Neural cell (in vitro differentiated cells): ENCODE data around the gene EN1. TPM values are rescaled to one million over a fixed set of nuclear protein-coding genes. Genes with fewer than 3 reads are reported as not detected.

Experiments
- H2AFZ ChIP-seq: fragments of 200-600, 300-800 bp; sonication (generic), shearing (Covaris generic); 2 replicates; pipeline ENCODE4 v1.6.0; 2014; ENCODE audit warnings: low read depth, mild to moderate bottlenecking, antibody characterized with exemption, low read length, moderate library complexity
- H3F3A ChIP-seq: fragments of 200-600 bp; shearing (Covaris generic); 2 replicates; pipeline ENCODE4 v1.6.1; 2016; ENCODE audit warnings: mild to moderate bottlenecking, moderate library complexity, mixed read lengths, antibody characterized with exemption, low read length; ENCODE audit not compliant: insufficient read depth, poor library complexity, severe bottlenecking
- H3K27ac ChIP-seq: fragments of 200-600, 300-800 bp; sonication (generic), shearing (Covaris generic); 2 replicates; pipeline ENCODE4 v1.5.1; 2014; ENCODE audit warnings: mild to moderate bottlenecking, low read length, moderate library complexity
- H3K27me3 ChIP-seq: fragments of 300-800, 200-600 bp; sonication (generic), shearing (Covaris generic); 2 replicates; pipeline ENCODE4 v1.6.0; 2014; ENCODE audit warnings: mild to moderate bottlenecking, low read depth, low read length, moderate library complexity; ENCODE audit not compliant: insufficient read depth
- H3K36me3 ChIP-seq: fragments of 300-800, 200-600 bp; sonication (generic), shearing (Covaris generic); 2 replicates; pipeline ENCODE4 v1.5.1; 2014; ENCODE audit warnings: mild to moderate bottlenecking, antibody characterized with exemption, low read length, moderate library complexity; ENCODE audit not compliant: insufficient read depth
- H3K4me2 ChIP-seq: fragments of 300-800, 200-600 bp; sonication (generic), shearing (Covaris generic); 2 replicates; pipeline ENCODE4 v1.6.0; 2014; ENCODE audit warnings: mild to moderate bottlenecking, low read length
- H3K4me3 ChIP-seq: fragments of 300-800, 200-600 bp; sonication (generic), shearing (Covaris generic); 2 replicates; pipeline ENCODE4 v1.5.1; 2014; ENCODE audit warnings: mild to moderate bottlenecking, low read length, moderate library complexity
- H3K79me2 ChIP-seq: fragments of 200-600 bp; shearing (Covaris generic); replicated peaks from 2 replicates; pipeline ENCODE4 v1.6.0; 2014; ENCODE audit warnings: mild to moderate bottlenecking, low read length, moderate library complexity; ENCODE audit not compliant: insufficient read depth
- H3K9ac ChIP-seq: fragments of 300-800, 200-600 bp; sonication (generic), shearing (Covaris generic); 2 replicates; pipeline ENCODE4 v1.6.1; 2016; ENCODE audit warnings: mild to moderate bottlenecking, low read length, mixed read lengths
- H3K9me2 ChIP-seq: fragments of 200-600 bp; shearing (Covaris generic); 2 replicates; pipeline ENCODE4 v1.6.1; 2016; ENCODE audit warnings: mild to moderate bottlenecking, low read length, mixed read lengths; ENCODE audit not compliant: insufficient read depth
- H3K9me3 ChIP-seq: fragments of 200-600, 300-800 bp; sonication (generic), shearing (Covaris generic); 2 replicates; pipeline ENCODE4 v1.6.1; 2016; ENCODE audit warnings: mild to moderate bottlenecking, mixed run types, low read length, moderate library complexity, mixed read lengths
- H4K20me1 ChIP-seq: fragments of 200-600 bp; shearing (Covaris generic); 2 replicates; pipeline ENCODE4 v1.6.1; 2016; ENCODE audit warnings: mild to moderate bottlenecking, mixed run types; ENCODE audit not compliant: insufficient read depth
- EP300 ChIP-seq: fragments of 450-650 bp; conservative IDR thresholded peaks from 2 replicates; pipeline ENCODE4 v1.6.1; 2014; ENCODE audit warnings: antibody characterized with exemption, mild to moderate bottlenecking, moderate library complexity; ENCODE audit not compliant: poor library complexity, severe bottlenecking
- EZH2 ChIP-seq: fragments of 200-600, 300-800 bp; shearing (Covaris generic), sonication (generic); IDR thresholded peaks from 2 replicates; pipeline ENCODE4 v1.6.1; 2014; ENCODE audit warnings: antibody characterized with exemption, low read length, borderline replicate concordance, mild to moderate bottlenecking; ENCODE audit not compliant: insufficient read depth, poor library complexity, severe bottlenecking
- MXI1 ChIP-seq: fragments of 450-650 bp; conservative IDR thresholded peaks from 2 replicates; pipeline ENCODE4 v1.6.1; 2014; ENCODE audit warnings: antibody characterized with exemption, mild to moderate bottlenecking; ENCODE audit not compliant: poor library complexity, severe bottlenecking
- POLR2AphosphoS5 ChIP-seq: IDR thresholded peaks from 2 replicates; pipeline ENCODE4 v1.6.1; 2012
- RAD21 ChIP-seq: fragments of 450-650 bp; conservative IDR thresholded peaks from 2 replicates; pipeline ENCODE4 v1.6.1; 2014; ENCODE audit warnings: antibody characterized with exemption, mild to moderate bottlenecking, moderate library complexity
- SMC3 ChIP-seq: fragments of 450-650 bp; conservative IDR thresholded peaks from 2 replicates; pipeline ENCODE4 v1.6.1; 2014; ENCODE audit warnings: antibody characterized with exemption, mild to moderate bottlenecking, moderate library complexity; ENCODE audit not compliant: poor library complexity
- TAF1 ChIP-seq: IDR thresholded peaks from 2 replicates; pipeline ENCODE4 v1.6.1; 2012; ENCODE audit warnings: low read depth
- polyA plus RNA-seq: library from polyadenylated mRNA; depleted of rRNA; stranded (reverse); fragments of >200 nt; gene quantifications from 2 replicates; pipeline ENCODE4 v1.2.3, GENCODE V29; 2014
- TF ChIP-seq, protein P1 (sequence below): IDR thresholded peaks from 2 replicates; pipeline ENCODE4 v1.6.1; 2012; ENCODE audit warnings: borderline replicate concordance

Gene EN1
- polyA plus RNA-seq, 1 donor from 2014 or later: not detected

DNA sequence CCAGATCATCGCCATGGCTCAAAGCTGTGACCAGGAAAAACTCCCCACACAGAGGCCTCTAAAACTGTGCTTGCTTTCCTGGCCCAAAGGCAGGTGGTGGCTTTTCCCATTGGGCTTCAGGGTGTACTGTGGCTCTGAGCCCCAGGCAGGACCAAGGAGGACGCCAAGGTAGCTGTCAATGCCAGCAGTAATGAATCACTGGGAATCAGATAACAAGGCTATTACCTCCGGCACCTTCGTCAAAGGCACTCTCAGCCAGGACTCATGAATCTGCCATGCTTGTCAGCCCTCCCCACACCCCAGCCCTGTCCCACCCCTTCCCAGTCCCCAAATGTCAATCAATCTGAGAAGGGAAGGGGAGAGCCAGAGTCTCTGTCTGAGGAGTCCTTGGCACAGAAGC is 27.9 kb upstream of the EN1 start:
- H3K79me2 ChIP-seq: no peaks in the 10 kb centered on the region
- no peak for TF ChIP-seq MXI1
- TF ChIP-seq RAD21: no peak
- no peak for TF ChIP-seq SMC3
- no peak for TF ChIP-seq EP300
- no peak for TF ChIP-seq POLR2AphosphoS5
- TF ChIP-seq, protein P1, sequence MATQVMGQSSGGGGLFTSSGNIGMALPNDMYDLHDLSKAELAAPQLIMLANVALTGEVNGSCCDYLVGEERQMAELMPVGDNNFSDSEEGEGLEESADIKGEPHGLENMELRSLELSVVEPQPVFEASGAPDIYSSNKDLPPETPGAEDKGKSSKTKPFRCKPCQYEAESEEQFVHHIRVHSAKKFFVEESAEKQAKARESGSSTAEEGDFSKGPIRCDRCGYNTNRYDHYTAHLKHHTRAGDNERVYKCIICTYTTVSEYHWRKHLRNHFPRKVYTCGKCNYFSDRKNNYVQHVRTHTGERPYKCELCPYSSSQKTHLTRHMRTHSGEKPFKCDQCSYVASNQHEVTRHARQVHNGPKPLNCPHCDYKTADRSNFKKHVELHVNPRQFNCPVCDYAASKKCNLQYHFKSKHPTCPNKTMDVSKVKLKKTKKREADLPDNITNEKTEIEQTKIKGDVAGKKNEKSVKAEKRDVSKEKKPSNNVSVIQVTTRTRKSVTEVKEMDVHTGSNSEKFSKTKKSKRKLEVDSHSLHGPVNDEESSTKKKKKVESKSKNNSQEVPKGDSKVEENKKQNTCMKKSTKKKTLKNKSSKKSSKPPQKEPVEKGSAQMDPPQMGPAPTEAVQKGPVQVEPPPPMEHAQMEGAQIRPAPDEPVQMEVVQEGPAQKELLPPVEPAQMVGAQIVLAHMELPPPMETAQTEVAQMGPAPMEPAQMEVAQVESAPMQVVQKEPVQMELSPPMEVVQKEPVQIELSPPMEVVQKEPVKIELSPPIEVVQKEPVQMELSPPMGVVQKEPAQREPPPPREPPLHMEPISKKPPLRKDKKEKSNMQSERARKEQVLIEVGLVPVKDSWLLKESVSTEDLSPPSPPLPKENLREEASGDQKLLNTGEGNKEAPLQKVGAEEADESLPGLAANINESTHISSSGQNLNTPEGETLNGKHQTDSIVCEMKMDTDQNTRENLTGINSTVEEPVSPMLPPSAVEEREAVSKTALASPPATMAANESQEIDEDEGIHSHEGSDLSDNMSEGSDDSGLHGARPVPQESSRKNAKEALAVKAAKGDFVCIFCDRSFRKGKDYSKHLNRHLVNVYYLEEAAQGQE: no peak
- no peak overlapping the region for H2AFZ ChIP-seq
- no peak overlapping the region for H3K4me3 ChIP-seq
- no peaks in the 10 kb centered on the region for H3K9me2 ChIP-seq
- H3F3A ChIP-seq: no peaks in the 10 kb centered on the region
- H3K27ac ChIP-seq: no peak overlapping the region
- no peaks in the 10 kb centered on the region for H3K36me3 ChIP-seq
- H3K4me2 ChIP-seq: no peak overlapping the region
- H3K9me3 ChIP-seq: no peaks in the 10 kb centered on the region
- H3K9ac ChIP-seq: no peak overlapping the region
- peaks cover 8% of the 10 kb centered on the region for H3K27me3 ChIP-seq
- no peaks in the 10 kb centered on the region for H4K20me1 ChIP-seq

DNA sequence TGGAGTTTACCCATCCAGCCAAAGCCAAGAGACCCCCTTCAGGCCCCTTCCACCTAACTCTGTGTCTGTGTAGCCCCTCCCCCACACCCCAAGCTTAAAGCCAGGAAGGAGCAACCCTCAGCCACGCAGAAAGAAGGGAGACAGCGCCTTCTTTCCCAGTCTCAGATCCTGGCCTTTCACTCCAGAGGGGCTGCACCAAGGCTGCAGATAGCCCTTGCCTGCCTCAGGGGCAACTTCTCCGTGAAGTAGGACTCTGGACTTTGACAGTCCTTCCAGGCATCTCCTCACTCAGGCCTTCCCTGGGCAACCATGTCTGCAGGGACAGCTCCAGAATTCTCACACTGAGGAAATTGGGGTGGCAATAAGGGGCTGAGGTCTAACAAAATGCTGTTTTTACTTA is 26.9 kb upstream of the EN1 start:
- H3K27me3 ChIP-seq: peaks cover 12% of the 10 kb centered on the region
- TF ChIP-seq RAD21 (no peak), POLR2AphosphoS5 (no peak), SMC3 (no peak), TAF1 (no peak), EZH2 (no peak)
- TF ChIP-seq, protein P1: no peak
- no peaks in the 10 kb centered on the region for H3K9me2 ChIP-seq
- H3K4me3 ChIP-seq: no peak overlapping the region
- H3K36me3 ChIP-seq: no peaks in the 10 kb centered on the region
- H3K9me3 ChIP-seq: no peaks in the 10 kb centered on the region
- no peaks in the 10 kb centered on the region for H3F3A ChIP-seq
- no peak overlapping the region for H3K9ac ChIP-seq
- H2AFZ ChIP-seq: no peak overlapping the region
- H3K79me2 ChIP-seq: no peaks in the 10 kb centered on the region
- H3K27ac ChIP-seq: no peak overlapping the region
- H4K20me1 ChIP-seq: no peaks in the 10 kb centered on the region
- no peak overlapping the region for H3K4me2 ChIP-seq
